Astrocyte (in vitro differentiated cells and primary cell): ENCODE data around the gene CD22. TPM values are rescaled to one million over a fixed set of nuclear protein-coding genes. Genes with fewer than 3 reads are reported as not detected.
"Not testable (repeated sequence)": the region's sequence is repeated elsewhere in the genome, so short reads cannot be mapped to it uniquely, and the experiment has no call there.

Experiments used
- DNase-seq: peaks from one replicate; pipeline ENCODE4 v3.0.0-alpha.2; 2010; ENCODE audit warnings: low read depth
- FAIRE-seq: peaks from 2 replicates; lab custom pipeline; 2011; peaks lifted over from hg19 to GRCh38; lab: Jason Lieb, UNC
- H2AFZ ChIP-seq: 2 replicates; pipeline ENCODE4 v1.6.0; 2012; ENCODE audit warnings: low read depth, low read length, inconsistent platforms
- H3K27ac ChIP-seq: 2 replicates; pipeline ENCODE4 v1.5.1; 2011; ENCODE audit warnings: low read depth, low read length, inconsistent platforms
- H3K27me3 ChIP-seq: 2 replicates; pipeline ENCODE4 v1.6.0; 2011; ENCODE audit warnings: low read length, inconsistent platforms; ENCODE audit not compliant: insufficient read depth
- H3K36me3 ChIP-seq: 2 replicates; pipeline ENCODE4 v1.5.1; 2011; ENCODE audit warnings: low read length, inconsistent platforms; ENCODE audit not compliant: insufficient read depth
- H3K4me1 ChIP-seq: 2 replicates; pipeline ENCODE4 v1.5.1; 2011; ENCODE audit warnings: low read length, inconsistent platforms; ENCODE audit not compliant: insufficient read depth
- H3K4me2 ChIP-seq: 2 replicates; pipeline ENCODE4 v1.6.0; 2012; ENCODE audit warnings: low read length, inconsistent platforms
- H3K4me3 ChIP-seq: 2 replicates; pipeline ENCODE4 v1.5.1; 2011; ENCODE audit warnings: low read depth, mild to moderate bottlenecking, low read length, inconsistent platforms; ENCODE audit not compliant: insufficient read depth
- H3K79me2 ChIP-seq: 2 replicates; pipeline ENCODE4 v1.6.0; 2012; ENCODE audit warnings: mild to moderate bottlenecking, low read length, inconsistent platforms; ENCODE audit not compliant: insufficient read depth
- H3K9ac ChIP-seq: 2 replicates; pipeline ENCODE4 v1.6.0; 2012; ENCODE audit warnings: mild to moderate bottlenecking, low read length, inconsistent platforms
- H3K9me3 ChIP-seq: 2 replicates; pipeline ENCODE4 v1.5.1; 2012; ENCODE audit warnings: low read depth, mild to moderate bottlenecking, low read length, inconsistent platforms; ENCODE audit not compliant: insufficient read depth
- H4K20me1 ChIP-seq: 2 replicates; pipeline ENCODE4 v1.6.0; 2012; ENCODE audit warnings: low read length, inconsistent platforms; ENCODE audit not compliant: insufficient read depth
- H3K27ac Mint-ChIP-seq: one replicate; pipeline ENCODE4 v1.8.0; 2021; ENCODE audit warnings: mild to moderate bottlenecking, mixed read lengths; ENCODE audit not compliant: unreplicated experiment
- H3K27me3 Mint-ChIP-seq: one replicate; pipeline ENCODE4 v1.8.0; 2021; ENCODE audit warnings: low read depth, mixed read lengths; ENCODE audit not compliant: unreplicated experiment
- H3K36me3 Mint-ChIP-seq: one replicate; pipeline ENCODE4 v1.8.0; 2021; ENCODE audit warnings: low read depth, mixed read lengths; ENCODE audit not compliant: unreplicated experiment
- H3K4me1 Mint-ChIP-seq: one replicate; pipeline ENCODE4 v1.8.0; 2021; ENCODE audit warnings: low read depth, mixed read lengths; ENCODE audit not compliant: unreplicated experiment
- H3K4me3 Mint-ChIP-seq: one replicate; pipeline ENCODE4 v1.8.0; 2021; ENCODE audit warnings: mild to moderate bottlenecking, moderate library complexity, mixed read lengths; ENCODE audit not compliant: unreplicated experiment
- H3K9me3 Mint-ChIP-seq: one replicate; pipeline ENCODE4 v1.8.0; 2021; ENCODE audit warnings: mild to moderate bottlenecking, mixed read lengths; ENCODE audit not compliant: unreplicated experiment
- CTCF ChIP-seq: IDR thresholded peaks from 2 replicates; pipeline ENCODE4 v1.5.1; 2011; ENCODE audit warnings: low read depth, mild to moderate bottlenecking, inconsistent platforms, low read length, moderate library complexity; ENCODE audit not compliant: insufficient read depth
- EZH2 ChIP-seq: IDR thresholded peaks from 2 replicates; pipeline ENCODE4 v1.6.1; 2012; ENCODE audit warnings: mild to moderate bottlenecking, low read length, inconsistent platforms; ENCODE audit not compliant: insufficient read depth
- total RNA-seq: library from RNA; stranded (reverse); gene quantifications from 2 replicates; pipeline ENCODE4 v1.2.1, GENCODE V29; 2021

The CD22 gene
- total RNA-seq, 1 donor from 2014 or later = not detected

GRCh38 chr19:35373492-35373891, 44.5 kb downstream of the CD22 start:
- no peaks in the 10 kb centered on the region for H3K9me3 ChIP-seq
- peaks cover 6% of the 10 kb centered on the region for H3K9me3 Mint-ChIP-seq
- no peaks in the 10 kb centered on the region for H3K36me3 ChIP-seq
- H3K4me1 ChIP-seq = no peaks in the 10 kb centered on the region
- no peak for FAIRE-seq
- H3K4me2 ChIP-seq = no peak overlapping the region
- no peaks in the 10 kb centered on the region for H3K36me3 Mint-ChIP-seq
- H3K79me2 ChIP-seq = no peaks in the 10 kb centered on the region
- no peaks in the 10 kb centered on the region for H4K20me1 ChIP-seq
- no peak overlapping the region for H3K27ac Mint-ChIP-seq
- H3K27me3 ChIP-seq = no peaks in the 10 kb centered on the region
- peaks cover 21% of the 10 kb centered on the region for H3K27me3 Mint-ChIP-seq
- H3K27ac ChIP-seq = no peak overlapping the region
- no peak overlapping the region for H3K9ac ChIP-seq
- DNase-seq = no peak
- no peak overlapping the region for H2AFZ ChIP-seq
- no peaks in the 10 kb centered on the region for H3K4me1 Mint-ChIP-seq
- no peak overlapping the region for H3K4me3 ChIP-seq
- H3K4me3 Mint-ChIP-seq = no peak overlapping the region
- TF ChIP-seq CTCF = no peak
- TF ChIP-seq EZH2 = no peak

GRCh38 chr19:35374031-35374430, 45.0 kb downstream of the CD22 start:
- not testable (repeated sequence) for FAIRE-seq, H3K79me2 ChIP-seq, H3K4me3 ChIP-seq, H3K4me3 Mint-ChIP-seq, H3K27ac Mint-ChIP-seq, H3K27me3 ChIP-seq, H4K20me1 ChIP-seq, H3K36me3 ChIP-seq, H3K27ac ChIP-seq, H2AFZ ChIP-seq, H3K4me2 ChIP-seq, H3K9me3 Mint-ChIP-seq, H3K9me3 ChIP-seq, H3K4me1 Mint-ChIP-seq, H3K36me3 Mint-ChIP-seq, H3K4me1 ChIP-seq, H3K9ac ChIP-seq, DNase-seq
- peaks cover 20% of the 10 kb centered on the region for H3K27me3 Mint-ChIP-seq

- Mint-ChIP-seq H3K4me3 (no peak overlapping the region), H3K36me3 (no peaks in the 10 kb centered on the region), H3K27ac (no peak overlapping the region), H3K9me3 (peaks cover 4% of the 10 kb centered on the region), H3K4me1 (no peaks in the 10 kb centered on the region), H3K27me3 (peaks cover 26% of the 10 kb centered on the region)
- no peak overlapping the region for H3K4me3 ChIP-seq
- FAIRE-seq = no peak
- H3K9me3 ChIP-seq = no peaks in the 10 kb centered on the region
- TF ChIP-seq EZH2 = no peak
- no peak for TF ChIP-seq CTCF
- H2AFZ ChIP-seq = no peak overlapping the region
- H4K20me1 ChIP-seq = no peaks in the 10 kb centered on the region
- no peaks in the 10 kb centered on the region for H3K36me3 ChIP-seq
- no peak overlapping the region for H3K27ac ChIP-seq
- H3K27me3 ChIP-seq = no peaks in the 10 kb centered on the region
- DNase-seq = no peak
- no peak overlapping the region for H3K9ac ChIP-seq
- H3K4me2 ChIP-seq = no peak overlapping the region
- H3K79me2 ChIP-seq = no peaks in the 10 kb centered on the region
- no peaks in the 10 kb centered on the region for H3K4me1 ChIP-seq
Observed at GRCh38 chr19:35375505-35376307, 46.7 kb downstream of the CD22 start.
